Liver (tissue), 9 donors: ENCODE measurements around the gene ABHD8. TPM values are rescaled to one million over a fixed set of nuclear protein-coding genes. Genes with fewer than 3 reads are reported as not detected.

Experiments used
- DNase-seq: peaks from one replicate; pipeline ENCODE4 v3.0.0-alpha.2; 2017; ENCODE audit warnings: low spot score
- H3K27ac ChIP-seq, 2 donors: one replicate each; pipeline ENCODE4 v1.7.0; 2013; ENCODE audit warnings: inconsistent platforms in 2 of 2, low read length in 2 of 2, control low read depth in 1 of 2, low read depth in 1 of 2, mild to moderate bottlenecking in 1 of 2
- H3K27me3 ChIP-seq, 4 donors: one replicate each; pipeline versions ENCODE4 v1.6.1 to v1.7.0; 2013; ENCODE audit warnings: low read length in 3 of 4, inconsistent platforms in 1 of 4, mild to moderate bottlenecking in 1 of 4, moderate library complexity in 1 of 4; ENCODE audit not compliant: control insufficient read depth in 4 of 4, insufficient read depth in 4 of 4
- H3K36me3 ChIP-seq, 4 donors: one replicate each; pipeline versions ENCODE4 v1.6.1 to v1.7.0; 2013; ENCODE audit warnings: low read length in 3 of 4, mild to moderate bottlenecking in 3 of 4, low read depth in 1 of 4, moderate library complexity in 1 of 4; ENCODE audit not compliant: control insufficient read depth in 4 of 4, insufficient read depth in 3 of 4
- H3K4me1 ChIP-seq, 4 donors: one replicate each; pipeline versions ENCODE4 v1.6.1 to v1.7.0; 2013; ENCODE audit warnings: low read length in 3 of 4, mild to moderate bottlenecking in 3 of 4, moderate library complexity in 1 of 4; ENCODE audit not compliant: control insufficient read depth in 4 of 4, insufficient read depth in 4 of 4
- H3K4me3 ChIP-seq, 3 donors: one replicate each; pipeline versions ENCODE4 v1.6.1 to v1.7.0; 2013; ENCODE audit warnings: low read length in 3 of 3, control low read depth in 1 of 3, low read depth in 1 of 3, mild to moderate bottlenecking in 1 of 3
- H3K9ac ChIP-seq, 2 donors: one replicate each; pipeline ENCODE4 v1.7.0; 2013; ENCODE audit warnings: low read length in 2 of 2, mild to moderate bottlenecking in 2 of 2, moderate library complexity in 2 of 2, control low read depth in 1 of 2, low read depth in 1 of 2
- H3K9me3 ChIP-seq, 4 donors: one replicate each; pipeline versions ENCODE4 v1.6.1 to v1.7.0; 2013; ENCODE audit warnings: low read length in 3 of 4; ENCODE audit not compliant: control insufficient read depth in 4 of 4
- ATF3 ChIP-seq: IDR thresholded peaks from 2 replicates; pipeline ENCODE4 v1.6.1; 2016; ENCODE audit warnings: antibody characterized with exemption
- CTCF ChIP-seq: fragments of 150-350 bp; IDR thresholded peaks from 2 replicates; pipeline ENCODE4 v1.5.1; 2017; ENCODE audit warnings: improper control_type of control experiment, low read depth, low read length; ENCODE audit not compliant: missing input control
- EGR1 ChIP-seq, 2 donors: IDR thresholded peaks; 2 replicates each; pipeline ENCODE4 v1.6.1; 2016 to 2018; ENCODE audit warnings: antibody characterized with exemption in 2 of 2, low read depth in 2 of 2
- FOXA1 ChIP-seq: IDR thresholded peaks from 2 replicates; pipeline ENCODE4 v1.6.1; 2016; ENCODE audit warnings: antibody characterized with exemption
- FOXA2 ChIP-seq: IDR thresholded peaks from 2 replicates; pipeline ENCODE4 v1.6.1; 2016; ENCODE audit warnings: antibody characterized with exemption
- GABPA ChIP-seq, 2 donors: IDR thresholded peaks in 1 of 2; conservative IDR thresholded peaks in 1 of 2; 2 replicates each; pipeline ENCODE4 v1.6.1; 2016; ENCODE audit warnings: antibody characterized with exemption in 2 of 2, mild to moderate bottlenecking in 1 of 2, moderate library complexity in 1 of 2
- HNF4A ChIP-seq, 2 donors: conservative IDR thresholded peaks; 2 replicates each; pipeline ENCODE4 v1.6.1; 2016; ENCODE audit warnings: antibody characterized with exemption in 2 of 2, mild to moderate bottlenecking in 2 of 2
- HNF4G ChIP-seq: IDR thresholded peaks from 2 replicates; pipeline ENCODE4 v1.6.1; 2016; ENCODE audit warnings: antibody characterized with exemption
- JUND ChIP-seq, 2 donors: IDR thresholded peaks; 2 replicates each; pipeline ENCODE4 v1.6.1; 2016; ENCODE audit warnings: antibody characterized with exemption in 2 of 2
- NR2F2 ChIP-seq: IDR thresholded peaks from 2 replicates; pipeline ENCODE4 v1.6.1; 2016; ENCODE audit warnings: antibody characterized with exemption
- RAD21 ChIP-seq, 2 donors: IDR thresholded peaks; 2 replicates each; pipeline ENCODE4 v1.6.1; 2016; ENCODE audit warnings: antibody characterized with exemption in 2 of 2, mild to moderate bottlenecking in 2 of 2
- RXRA ChIP-seq, 2 donors: IDR thresholded peaks; 2 replicates each; pipeline ENCODE4 v1.6.1; 2017 to 2018; ENCODE audit warnings: antibody characterized with exemption in 2 of 2, mild to moderate bottlenecking in 1 of 2
- SP1 ChIP-seq: IDR thresholded peaks from 2 replicates; pipeline ENCODE4 v1.6.1; 2018; ENCODE audit warnings: antibody characterized with exemption, mild to moderate bottlenecking
- TAF1 ChIP-seq: conservative IDR thresholded peaks from 2 replicates; pipeline ENCODE4 v1.6.1; 2016; ENCODE audit warnings: antibody characterized with exemption, mild to moderate bottlenecking
- YY1 ChIP-seq: IDR thresholded peaks from 2 replicates; pipeline ENCODE4 v1.6.1; 2016; ENCODE audit warnings: antibody characterized with exemption, mild to moderate bottlenecking
- ZBTB33 ChIP-seq: IDR thresholded peaks from 2 replicates; pipeline ENCODE4 v1.6.1; 2016; ENCODE audit warnings: antibody characterized with exemption
- WGBS: extraction: QIAGEN DNeasy Blood & Tissue Kit; methylation state at CpG from one replicate; pipeline ENCODE4 v1.1.7; 2013; 5-methylcytosine and 5-hydroxymethylcytosine counted together
- polyA plus RNA-seq, 2 donors: library from polyadenylated mRNA; stranded (reverse) in 1 of 2; unstranded in 1 of 2; fragments of 200-250 nt in 1 of 2; fragments of >200 nt in 1 of 2; fragmentation: Nextera tagmentation in 1 of 2; extraction: Ambion mirVana in 1 of 2; gene quantifications; one replicate each; pipeline versions ENCODE4 v1.2.1 to v1.2.3, GENCODE V29; 2013 to 2015
- total RNA-seq, 2 donors: library from RNA; depleted of rRNA; stranded (reverse); fragments of >200 nt; gene quantifications; one replicate each; pipeline ENCODE4 v1.2.3, GENCODE V29; 2014
- TF ChIP-seq, protein P1 (sequence below): IDR thresholded peaks from 2 replicates; pipeline ENCODE4 v1.6.1; 2016; ENCODE audit warnings: antibody characterized with exemption
- TF ChIP-seq, protein P2 (sequence below): IDR thresholded peaks from 2 replicates; pipeline ENCODE4 v1.6.1; 2016; ENCODE audit warnings: antibody characterized with exemption, mild to moderate bottlenecking
- donor health status: healthy.
- donor health status: healthy.
- donor health status: healthy.
- donor health status: healthy.
- donor health status: healthy.

The ABHD8 gene
- total and polyA plus RNA-seq, 4 donors, result 6.3 to 26.9 (median 14.4) TPM

DNA sequence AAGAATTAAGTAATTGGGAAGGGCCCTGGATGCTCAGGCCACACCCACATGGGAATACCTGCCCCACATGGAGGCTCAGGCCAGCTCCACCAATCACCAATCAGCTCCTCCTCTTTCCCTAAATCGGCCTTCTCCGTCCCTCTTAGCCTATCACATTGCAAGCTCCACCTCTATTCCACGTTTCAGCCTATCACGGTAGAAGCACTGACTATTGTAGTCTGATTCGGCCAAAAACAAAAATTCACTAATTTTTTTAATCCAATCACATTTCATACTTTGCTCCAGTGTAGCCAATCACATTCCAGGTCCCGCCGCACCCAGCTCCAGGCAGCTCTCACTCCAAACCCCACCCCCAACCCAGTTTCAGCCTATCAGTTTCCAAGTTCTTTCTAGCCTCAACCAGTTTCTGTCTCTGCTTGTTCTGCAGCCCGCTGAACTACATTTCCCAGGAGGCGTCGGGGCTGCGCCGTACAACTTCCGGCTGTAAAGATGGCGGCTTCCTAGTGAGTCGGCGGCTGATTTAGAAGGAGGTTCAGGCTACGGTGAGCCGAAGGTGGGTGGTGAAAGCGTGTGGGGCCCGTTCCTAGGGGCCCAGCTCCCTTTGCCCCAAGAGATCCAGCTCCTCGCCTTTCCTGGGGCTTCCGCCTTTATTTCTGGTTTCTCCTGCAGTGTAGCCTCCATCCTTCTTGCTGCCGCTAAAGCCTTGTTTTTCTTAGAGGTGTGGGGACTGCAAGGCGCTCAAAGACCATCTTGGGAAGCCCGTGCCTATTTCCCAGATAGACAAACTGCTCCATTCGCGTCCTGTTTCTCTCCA lies 36.0 kb downstream of the ABHD8 start, which contains the start of gene BABAM1:
Gene BABAM1, plus strand, starts transcription at position 469 of the 814 bp plus-strand sequence. CDS start 1,364 bp downstream, outside the sequence.
- no peaks in the 10 kb centered on the region for H3K27me3 ChIP-seq
- no peaks in the 10 kb centered on the region for H3K9me3 ChIP-seq
- H3K27ac ChIP-seq, result peak within 1 kb of the TSS in 1 of 2 donors; percentile 76
- peak within 1 kb of the TSS; percentile 66 to 95 for H3K9ac ChIP-seq
- H3K36me3 ChIP-seq, result peaks cover 0 to 12% (median 6%) of the 10 kb centered on the region in 4 donors
- H3K4me3 ChIP-seq, result peak within 1 kb of the TSS; percentile 81 to 100 (median 94)
- TF ChIP-seq YY1, result peak; percentile 99
- TF ChIP-seq GABPA (IDR thresholded peaks at IDR 0.05 in 1 of 2, conservative IDR thresholded peaks at IDR 0.05 in 1 of 2), result peak; percentile 83 to 96
- peak; percentile 28 to 37 for TF ChIP-seq RXRA (IDR thresholded peaks at IDR 0.05)
- no peak for TF ChIP-seq JUND (IDR thresholded peaks at IDR 0.05)
- no peak for TF ChIP-seq TAF1
- peak; percentile 27 for TF ChIP-seq ATF3
- TF ChIP-seq HNF4G, result no peak
- TF ChIP-seq FOXA2, result no peak
- TF ChIP-seq CTCF, result no peak
- TF ChIP-seq ZBTB33, result no peak
- TF ChIP-seq, protein P1, sequence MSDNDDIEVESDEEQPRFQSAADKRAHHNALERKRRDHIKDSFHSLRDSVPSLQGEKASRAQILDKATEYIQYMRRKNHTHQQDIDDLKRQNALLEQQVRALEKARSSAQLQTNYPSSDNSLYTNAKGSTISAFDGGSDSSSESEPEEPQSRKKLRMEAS, result peak; percentile 51
- TF ChIP-seq NR2F2, result peak; percentile 39
- peak in 1 of 2 donors; percentile 5 for TF ChIP-seq RAD21 (IDR thresholded peaks at IDR 0.05)
- TF ChIP-seq HNF4A (conservative IDR thresholded peaks at IDR 0.05), result peak; percentile 14 to 17
- peak; percentile 100 for TF ChIP-seq SP1
- no peak for TF ChIP-seq FOXA1
- TF ChIP-seq, protein P2, sequence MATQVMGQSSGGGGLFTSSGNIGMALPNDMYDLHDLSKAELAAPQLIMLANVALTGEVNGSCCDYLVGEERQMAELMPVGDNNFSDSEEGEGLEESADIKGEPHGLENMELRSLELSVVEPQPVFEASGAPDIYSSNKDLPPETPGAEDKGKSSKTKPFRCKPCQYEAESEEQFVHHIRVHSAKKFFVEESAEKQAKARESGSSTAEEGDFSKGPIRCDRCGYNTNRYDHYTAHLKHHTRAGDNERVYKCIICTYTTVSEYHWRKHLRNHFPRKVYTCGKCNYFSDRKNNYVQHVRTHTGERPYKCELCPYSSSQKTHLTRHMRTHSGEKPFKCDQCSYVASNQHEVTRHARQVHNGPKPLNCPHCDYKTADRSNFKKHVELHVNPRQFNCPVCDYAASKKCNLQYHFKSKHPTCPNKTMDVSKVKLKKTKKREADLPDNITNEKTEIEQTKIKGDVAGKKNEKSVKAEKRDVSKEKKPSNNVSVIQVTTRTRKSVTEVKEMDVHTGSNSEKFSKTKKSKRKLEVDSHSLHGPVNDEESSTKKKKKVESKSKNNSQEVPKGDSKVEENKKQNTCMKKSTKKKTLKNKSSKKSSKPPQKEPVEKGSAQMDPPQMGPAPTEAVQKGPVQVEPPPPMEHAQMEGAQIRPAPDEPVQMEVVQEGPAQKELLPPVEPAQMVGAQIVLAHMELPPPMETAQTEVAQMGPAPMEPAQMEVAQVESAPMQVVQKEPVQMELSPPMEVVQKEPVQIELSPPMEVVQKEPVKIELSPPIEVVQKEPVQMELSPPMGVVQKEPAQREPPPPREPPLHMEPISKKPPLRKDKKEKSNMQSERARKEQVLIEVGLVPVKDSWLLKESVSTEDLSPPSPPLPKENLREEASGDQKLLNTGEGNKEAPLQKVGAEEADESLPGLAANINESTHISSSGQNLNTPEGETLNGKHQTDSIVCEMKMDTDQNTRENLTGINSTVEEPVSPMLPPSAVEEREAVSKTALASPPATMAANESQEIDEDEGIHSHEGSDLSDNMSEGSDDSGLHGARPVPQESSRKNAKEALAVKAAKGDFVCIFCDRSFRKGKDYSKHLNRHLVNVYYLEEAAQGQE, result peak; percentile 50
- TF ChIP-seq EGR1 (IDR thresholded peaks at IDR 0.05; ENCODE audit: low read depth in 2 of 2), result no peak
- WGBS, result under 1% methylated on average over 27 of the region's 27 CpGs
- H3K4me1 ChIP-seq, result peaks cover 3 to 11% (median 10%) of the 10 kb centered on the region in 4 donors
- peak; percentile 93 for DNase-seq
